SK-N-DZ (cell line): ENCODE results near the gene WDR59. TPM values are rescaled to one million over a fixed set of nuclear protein-coding genes. Genes with fewer than 3 reads are reported as not detected.
"Not testable (repeated sequence)": the region's sequence is repeated elsewhere in the genome, so short reads cannot be mapped to it uniquely, and the experiment has no call there.

Experiments
- DNase-seq: peaks from one replicate; pipeline ENCODE4 v3.0.0-alpha.2; 2015; ENCODE audit warnings: low spot score
- polyA plus RNA-seq, 2 experiments: library from polyadenylated mRNA; depleted of rRNA; stranded (reverse); fragments of >200 nt; gene quantifications; 2 replicates each; pipeline ENCODE4 v1.2.3, GENCODE V29; 2014

Gene WDR59
- 20.2 and 25.3 TPM in 2 replicates for polyA plus RNA-seq (2014; cell fraction: cytosol; rRNA removed)
- polyA plus RNA-seq (2014; cell fraction: nucleus; rRNA removed) = 68.7 and 112 TPM in 2 replicates

DNA sequence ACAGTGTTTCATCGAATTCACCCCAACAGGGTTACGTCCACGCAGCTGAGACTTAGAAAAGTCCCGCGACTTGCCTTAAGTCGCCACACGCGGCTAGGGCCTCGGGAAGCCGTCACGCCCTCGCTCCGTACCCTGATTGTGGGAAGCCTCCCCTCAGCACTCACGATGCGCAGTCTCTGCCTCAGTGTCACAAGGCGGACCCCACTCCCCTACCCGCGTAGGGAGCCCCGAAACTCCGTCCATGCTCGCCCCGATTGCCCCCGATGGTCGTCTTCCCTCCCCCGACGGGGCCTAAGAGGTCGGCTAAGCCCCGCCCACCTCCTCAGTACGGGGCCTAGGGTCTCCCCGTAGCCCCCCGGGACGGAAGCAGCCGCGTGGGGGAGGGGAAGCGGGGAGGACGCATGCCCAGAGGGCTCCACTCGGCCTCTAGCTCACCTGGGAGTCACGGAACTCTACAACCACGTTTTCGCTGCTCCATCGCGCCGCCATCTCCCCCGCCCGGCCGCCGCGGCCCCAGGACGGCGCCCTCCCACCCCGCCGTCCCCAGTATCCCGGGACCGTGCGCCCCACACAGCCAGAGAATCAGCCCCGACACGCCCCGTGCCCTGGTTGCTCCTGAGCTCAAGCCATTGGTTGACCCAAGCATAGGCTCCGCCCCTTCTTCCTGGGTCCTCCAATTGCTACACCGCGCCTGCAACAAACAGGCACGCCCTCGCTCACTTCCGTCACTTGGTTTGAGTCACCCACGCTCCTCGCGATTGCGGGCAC lies at the start of gene WDR59:
WDR59 (minus strand) TSS at position 595 of the 768 bp plus-strand sequence; CDS start at position 489, 106 bp downstream.
- DNase-seq = peak; percentile 100

- DNase-seq = no peak
These were observed 47.7 kb upstream of the WDR59 start for GRCh38 chr16:75032655-75033054.

- DNase-seq = no peak
These were observed 44.9 kb upstream of the WDR59 start for GRCh38 chr16:75029854-75030253.

DNA sequence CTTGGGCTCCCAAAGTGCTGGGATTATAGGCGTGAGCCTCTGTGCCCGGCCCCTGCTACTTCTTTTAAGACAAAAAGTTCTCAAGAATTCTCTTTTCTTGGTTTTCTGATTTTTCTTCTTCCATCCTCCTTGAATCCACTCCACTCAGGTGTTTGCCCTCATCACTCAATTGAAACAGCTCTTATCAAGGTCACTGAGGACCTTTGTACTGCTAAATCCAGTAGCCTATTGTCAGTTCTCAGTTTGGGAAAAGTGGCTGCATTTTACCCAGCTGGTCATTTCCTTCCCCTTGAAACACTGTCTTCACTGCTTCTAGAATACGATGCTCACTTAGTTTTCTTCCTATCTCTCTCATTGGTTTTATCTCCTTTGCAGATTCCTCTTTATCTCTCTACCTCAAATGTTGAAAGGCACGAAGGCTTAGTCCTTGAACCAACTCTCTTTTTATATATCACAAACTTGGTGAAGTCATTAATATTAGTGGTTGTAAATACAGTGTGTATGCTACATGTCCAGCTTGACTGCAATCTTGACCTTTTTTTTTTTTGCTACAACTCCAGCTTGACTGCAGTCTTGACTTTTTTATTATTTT lies 43.7 kb upstream of the WDR59 start:
- no peak for DNase-seq

DNA sequence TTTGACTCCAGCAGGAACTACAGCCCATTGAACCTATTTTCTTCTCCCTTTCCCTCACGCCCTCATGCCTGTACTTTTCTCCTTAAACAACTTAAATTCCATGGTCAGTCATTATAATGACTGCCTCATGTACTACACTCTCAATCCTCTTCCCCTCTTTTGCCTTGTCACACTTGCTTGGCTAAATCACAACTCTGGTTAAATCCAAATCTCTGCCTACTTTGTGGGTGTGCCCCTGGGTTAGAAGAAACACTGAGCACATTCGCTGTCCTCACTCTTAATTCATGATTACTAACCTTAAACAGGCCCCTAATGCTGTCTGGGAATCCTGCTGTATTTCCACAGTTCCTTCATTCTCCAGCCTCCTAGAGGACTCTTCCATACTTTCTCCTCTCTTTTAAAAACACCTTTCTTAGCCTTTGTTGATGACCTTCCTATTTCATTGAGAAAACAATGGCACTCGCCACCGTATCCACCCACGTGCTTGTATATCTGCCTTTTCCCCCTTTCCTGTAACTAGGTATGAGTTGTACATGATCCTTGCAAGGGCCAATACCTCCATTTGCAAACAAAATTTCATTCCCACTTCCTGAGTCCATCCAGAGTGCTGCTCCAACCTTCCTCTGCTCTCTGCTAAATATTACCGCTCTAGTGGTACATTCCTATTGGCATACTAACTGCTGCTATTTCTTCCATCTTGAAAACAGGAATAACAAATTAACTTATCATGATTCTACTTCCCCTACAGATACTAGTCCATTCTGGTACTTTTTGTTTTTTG lies 42.8 kb upstream of the WDR59 start:
- no peak for DNase-seq

DNA sequence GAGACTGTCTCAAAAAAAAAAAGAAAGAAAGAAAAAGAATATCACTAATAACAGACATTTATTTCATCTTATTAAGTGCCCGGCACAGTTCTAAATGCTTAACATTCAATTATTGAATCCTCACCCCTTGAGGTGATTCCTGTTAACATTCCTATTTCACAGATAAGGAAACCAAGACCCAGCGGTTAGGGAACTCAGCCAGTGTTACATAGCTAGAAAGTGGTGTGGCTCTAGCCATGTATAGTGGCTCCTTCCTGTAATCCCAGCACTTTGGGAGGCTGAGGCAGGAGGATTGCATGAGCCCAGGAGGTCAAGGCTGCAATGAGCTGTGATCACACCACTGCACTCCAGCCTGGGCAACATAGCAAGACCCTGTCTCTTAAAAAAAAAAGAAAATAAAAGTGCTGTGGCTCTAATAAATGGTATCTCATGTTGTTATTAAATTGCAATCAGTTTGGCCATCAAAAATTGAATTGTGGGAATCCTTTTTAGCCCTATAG lies 42.0 kb upstream of the WDR59 start:
- DNase-seq = no peak

- not testable (repeated sequence) for DNase-seq
These were observed 41.4 kb upstream of the WDR59 start for GRCh38 chr16:75026239-75026891.

DNA sequence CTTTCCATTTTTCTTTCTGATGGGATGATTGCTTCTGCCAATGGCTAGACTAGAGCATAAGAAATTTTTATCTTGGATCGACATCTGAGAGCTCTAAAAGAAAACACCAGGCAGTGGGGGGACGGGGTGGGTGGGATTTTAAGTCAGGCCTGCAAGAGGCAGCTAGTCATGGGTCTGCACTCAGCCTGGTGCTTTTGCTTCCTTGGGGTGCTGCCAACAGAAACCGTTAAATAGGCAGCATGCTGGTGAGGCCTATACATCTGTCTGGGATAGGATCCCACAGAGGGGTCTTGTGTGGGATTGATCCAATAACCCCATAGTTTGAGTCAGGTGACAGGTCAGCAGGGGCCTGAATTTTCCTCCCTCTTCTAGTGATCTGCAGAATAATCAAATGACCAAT lies 40.8 kb upstream of the WDR59 start:
- DNase-seq = no peak

DNA sequence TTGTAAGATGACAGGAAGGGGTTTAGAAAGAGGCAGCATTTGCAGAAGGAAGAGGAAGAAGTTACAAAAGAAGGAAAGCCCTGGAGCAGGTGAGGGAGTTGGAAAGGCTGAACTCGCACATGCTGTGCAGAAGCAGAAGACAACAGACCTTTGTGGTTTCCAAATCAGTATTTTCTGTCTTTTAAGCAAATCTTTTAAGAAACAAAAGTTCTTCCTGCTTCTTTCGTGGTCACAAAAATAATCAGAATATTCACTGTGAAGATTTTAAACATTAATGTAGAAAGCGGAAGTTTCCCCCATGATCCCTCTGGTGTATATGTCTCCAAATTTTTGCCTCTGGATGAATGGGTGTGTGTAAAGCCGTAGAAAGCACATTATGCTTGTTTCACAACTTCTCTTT lies 39.7 kb upstream of the WDR59 start:
- no peak for DNase-seq

DNA sequence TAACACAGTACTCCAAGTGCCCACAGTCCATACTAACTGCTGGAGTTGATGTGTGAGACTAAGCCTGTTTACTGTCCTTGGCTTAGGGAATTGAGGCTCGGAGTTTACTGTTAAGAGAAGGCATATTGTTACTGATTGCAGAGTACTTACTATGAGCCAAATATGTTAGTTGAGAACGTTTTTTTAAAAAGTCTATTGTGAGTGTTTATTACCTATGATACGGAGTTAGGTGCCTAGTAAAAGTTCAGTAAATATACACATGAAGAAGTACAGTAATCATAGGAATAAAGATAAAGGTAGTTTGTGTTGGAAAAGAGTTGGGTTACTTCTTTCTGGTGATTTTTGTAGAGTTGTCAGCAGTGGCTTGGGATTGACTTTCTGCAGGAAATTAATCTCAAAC lies 39.3 kb upstream of the WDR59 start:
- no peak for DNase-seq

DNA sequence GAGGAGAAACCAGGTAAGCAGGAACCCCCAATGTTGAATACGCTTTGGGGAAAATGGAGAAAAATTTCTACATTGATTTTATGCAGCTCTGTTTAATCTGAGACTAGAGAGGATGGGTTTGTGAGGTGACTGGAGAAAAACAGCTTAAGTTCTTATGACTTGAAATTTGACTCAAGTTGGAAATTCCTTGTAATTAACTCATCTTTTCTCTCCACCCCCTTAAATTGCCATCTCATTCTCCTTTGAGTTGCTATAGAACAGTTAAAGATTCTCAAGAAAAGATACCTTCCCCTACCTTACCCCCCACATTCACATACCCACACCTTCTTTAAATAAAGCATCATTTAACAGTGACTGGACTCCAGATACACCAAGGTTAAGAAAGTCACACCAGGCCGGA lies 38.1 kb upstream of the WDR59 start:
- DNase-seq = no peak

- no peak for DNase-seq
These were observed 37.6 kb upstream of the WDR59 start for GRCh38 chr16:75022567-75022966.

DNA sequence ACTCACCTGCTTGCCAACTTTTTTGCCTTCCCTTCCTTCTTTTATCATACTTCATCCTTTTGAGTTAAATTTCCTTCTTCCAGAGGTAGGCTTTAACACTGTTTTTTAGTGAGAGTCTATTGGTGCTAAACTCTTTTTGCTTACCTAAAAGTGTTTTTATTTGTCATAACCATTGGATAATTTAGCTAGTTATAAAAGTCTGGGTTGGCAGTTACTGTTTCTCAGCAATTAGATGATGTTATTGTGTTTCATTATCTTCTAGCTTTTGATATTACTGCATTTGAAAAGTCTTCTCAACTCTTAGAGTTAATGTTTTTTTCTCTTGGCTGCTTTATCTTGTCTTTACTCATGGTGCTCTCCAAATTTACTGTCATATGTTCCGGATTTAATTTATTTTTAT lies 36.5 kb upstream of the WDR59 start:
- DNase-seq = no peak

- no peak for DNase-seq
These were observed 34.7 kb upstream of the WDR59 start for GRCh38 chr16:75019586-75019985.

GRCh38 chr16:75019007-75019406 lies 34.1 kb upstream of the WDR59 start:
- DNase-seq = no peak

- DNase-seq = no peak
These were observed 33.0 kb upstream of the WDR59 start for GRCh38 chr16:75017670-75018525.

- DNase-seq = not testable (repeated sequence)
These were observed 31.6 kb upstream of the WDR59 start for GRCh38 chr16:75016451-75017081.

DNA sequence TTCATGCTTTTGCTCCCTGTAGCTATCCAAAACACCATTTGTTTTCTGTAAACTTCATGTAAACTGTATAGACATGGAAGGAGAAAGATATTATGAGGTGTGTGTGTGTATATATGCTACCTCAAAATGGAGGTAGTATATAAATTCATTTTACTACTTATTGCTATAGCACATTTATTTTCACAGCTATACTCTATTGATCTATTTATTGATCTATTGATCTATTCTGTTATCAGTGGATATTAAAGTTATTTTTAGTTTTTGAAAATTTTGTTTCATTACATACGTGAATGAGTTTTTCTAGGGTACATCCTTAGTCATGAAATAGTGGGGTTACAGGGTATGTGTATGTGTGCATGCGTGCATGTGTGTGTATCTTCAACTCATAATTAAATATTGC lies 29.4 kb upstream of the WDR59 start:
- DNase-seq = no peak

- not testable (repeated sequence) for DNase-seq
These were observed 28.2 kb upstream of the WDR59 start for GRCh38 chr16:75013123-75013522.

DNA sequence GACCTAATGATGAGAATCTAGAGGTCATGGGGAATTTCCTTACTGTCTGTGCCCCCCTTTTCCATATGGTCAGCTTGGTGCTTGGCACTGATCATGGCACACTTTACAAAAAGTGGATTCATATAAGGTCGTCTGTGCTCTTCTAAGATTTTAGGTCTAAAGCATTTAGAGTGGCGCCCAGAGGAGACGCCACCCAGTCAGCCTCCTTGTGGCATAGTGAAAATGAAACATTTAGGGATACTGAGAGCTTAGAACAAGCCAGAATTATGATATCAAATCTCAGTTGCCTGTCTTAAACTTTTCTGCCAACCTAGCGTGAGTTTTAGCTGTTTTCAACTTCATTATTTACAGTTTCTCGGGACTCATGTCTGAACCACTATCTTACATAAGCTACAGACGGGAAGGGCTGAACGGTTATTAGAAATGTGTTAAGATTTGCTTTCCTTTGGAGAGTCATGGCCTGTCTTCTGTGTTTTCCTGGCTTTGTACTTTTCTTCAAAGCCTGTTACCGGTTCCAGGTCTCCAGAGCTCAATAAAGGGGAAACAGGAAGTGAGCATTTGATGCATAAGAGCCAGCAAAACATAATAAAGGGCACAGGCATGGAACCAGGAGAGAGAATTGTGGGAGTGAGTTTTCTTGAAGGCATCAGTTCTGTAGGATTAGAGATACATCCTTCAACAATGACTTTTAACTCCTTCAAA lies 27.6 kb upstream of the WDR59 start:
- no peak for DNase-seq
